SK-N-SH treated with all-trans-retinoic acid at 6 μM for 48 hours (cell line): ENCODE measurements around the gene LRGUK.

Experiments
- ARNTL ChIP-seq: fragments of 450-650 bp; formaldehyde crosslinking; IDR thresholded peaks from 2 replicates; pipeline ENCODE4 v1.5.0; 2020; ENCODE audit warnings: low read depth, mild to moderate bottlenecking, moderate library complexity, borderline replicate concordance
- BACH2 ChIP-seq: fragments of 250-450 bp; sonication (Bioruptor Pico); IDR thresholded peaks from 2 replicates; pipeline ENCODE4 v1.9.0; 2021; ENCODE audit warnings: mild to moderate bottlenecking, borderline replicate concordance
- ESRRG ChIP-seq: fragments of 250-450 bp; sonication (Bioruptor Pico); IDR thresholded peaks from 2 replicates; pipeline ENCODE4 v1.6.1; 2021; ENCODE audit warnings: mild to moderate bottlenecking
- GLIS3 ChIP-seq: fragments of 250-450 bp; sonication (Bioruptor Pico); IDR thresholded peaks from 2 replicates; pipeline ENCODE4 v1.5.0; 2020; ENCODE audit warnings: mild to moderate bottlenecking, moderate library complexity
- OSR1 ChIP-seq: fragments of 250-450 bp; sonication (Bioruptor Pico); IDR thresholded peaks from 2 replicates; pipeline ENCODE4 v1.8.0; 2022; ENCODE audit warnings: moderate library complexity, mild to moderate bottlenecking, inconsistent platforms
- POU6F1 ChIP-seq: fragments of 250-450 bp; sonication (Bioruptor Pico); IDR thresholded peaks from 2 replicates; pipeline ENCODE4 v1.8.0; 2021; ENCODE audit warnings: low read depth, mild to moderate bottlenecking, moderate library complexity, borderline replicate concordance
- RARB ChIP-seq: fragments of 250-450 bp; sonication (Bioruptor Pico); IDR thresholded peaks from 2 replicates; pipeline ENCODE4 v1.8.0; 2021; ENCODE audit warnings: mild to moderate bottlenecking, moderate library complexity
- SNAI2 ChIP-seq: fragments of 250-450 bp; sonication (Bioruptor Pico); IDR thresholded peaks from 2 replicates; pipeline ENCODE4 v1.5.0; 2020; ENCODE audit warnings: mild to moderate bottlenecking, moderate library complexity
- TOX ChIP-seq: fragments of 250-450 bp; sonication (Bioruptor Pico); IDR thresholded peaks from 2 replicates; pipeline ENCODE4 v1.8.0; 2021; ENCODE audit warnings: mild to moderate bottlenecking, moderate library complexity, borderline replicate concordance
- ZC3H10 ChIP-seq: fragments of 250-450 bp; sonication (Bioruptor Pico); IDR thresholded peaks from 2 replicates; pipeline ENCODE4 v1.5.1; 2021; ENCODE audit warnings: mild to moderate bottlenecking, moderate library complexity
- ZFP3 ChIP-seq: fragments of 250-450 bp; sonication (Bioruptor Pico); IDR thresholded peaks from 2 replicates; pipeline ENCODE4 v1.5.0; 2020; ENCODE audit warnings: mild to moderate bottlenecking, moderate library complexity
- ZNF565 ChIP-seq: fragments of 450-650 bp; formaldehyde crosslinking; conservative IDR thresholded peaks from 2 replicates; pipeline ENCODE4 v1.5.0; 2020; ENCODE audit warnings: low read depth, mild to moderate bottlenecking, moderate library complexity
- TF ChIP-seq, protein P1 (sequence below): fragments of 250-450 bp; sonication (Bioruptor Pico); IDR thresholded peaks from 2 replicates; pipeline ENCODE4 v1.8.0; 2020; ENCODE audit warnings: mild to moderate bottlenecking, moderate library complexity, borderline replicate concordance

- TF ChIP-seq ZFP3 (no peak), TOX (no peak), POU6F1 (CRISPR knock-in tag) (no peak), BACH2 (CRISPR knock-in tag) (no peak), RARB (CRISPR knock-in tag) (no peak), ZNF565 (CRISPR knock-in tag) (no peak), GLIS3 (no peak), ZC3H10 (no peak), ARNTL (no peak), ESRRG (no peak), SNAI2 (no peak), OSR1 (CRISPR knock-in tag) (no peak)
- TF ChIP-seq, protein P1, sequence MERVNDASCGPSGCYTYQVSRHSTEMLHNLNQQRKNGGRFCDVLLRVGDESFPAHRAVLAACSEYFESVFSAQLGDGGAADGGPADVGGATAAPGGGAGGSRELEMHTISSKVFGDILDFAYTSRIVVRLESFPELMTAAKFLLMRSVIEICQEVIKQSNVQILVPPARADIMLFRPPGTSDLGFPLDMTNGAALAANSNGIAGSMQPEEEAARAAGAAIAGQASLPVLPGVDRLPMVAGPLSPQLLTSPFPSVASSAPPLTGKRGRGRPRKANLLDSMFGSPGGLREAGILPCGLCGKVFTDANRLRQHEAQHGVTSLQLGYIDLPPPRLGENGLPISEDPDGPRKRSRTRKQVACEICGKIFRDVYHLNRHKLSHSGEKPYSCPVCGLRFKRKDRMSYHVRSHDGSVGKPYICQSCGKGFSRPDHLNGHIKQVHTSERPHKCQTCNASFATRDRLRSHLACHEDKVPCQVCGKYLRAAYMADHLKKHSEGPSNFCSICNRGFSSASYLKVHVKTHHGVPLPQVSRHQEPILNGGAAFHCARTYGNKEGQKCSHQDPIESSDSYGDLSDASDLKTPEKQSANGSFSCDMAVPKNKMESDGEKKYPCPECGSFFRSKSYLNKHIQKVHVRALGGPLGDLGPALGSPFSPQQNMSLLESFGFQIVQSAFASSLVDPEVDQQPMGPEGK (CRISPR knock-in tag) = no peak
Measured at GRCh38 chr7:134086998-134087735, 40.0 kb upstream of the LRGUK start.
